ENCODE results near the gene ACOT7.

The ACOT7 gene

GRCh38 chr1:6401673-6402072 is 8.1 kb upstream of the ACOT7 start:
- WGBS, 2 donors (ENCODE audit: extremely low coverage in 2 of 2, insufficient read length in 2 of 2, insufficient replicate concordance in 1 of 2): no CpG with 5 or more reads among the region's 6 CpGs

GRCh38 chr1:6399294-6399693 is 5.7 kb upstream of the ACOT7 start:
- H3K4ac ChIP-seq (ENCODE audit: low read length): no peak overlapping the region
- no peak overlapping the region for H3K9ac ChIP-seq (ENCODE audit: low read depth, low read length, poor library complexity)
- no peak overlapping the region for H4K8ac ChIP-seq (ENCODE audit: low read depth, low read length)
- H2BK5ac ChIP-seq (ENCODE audit: low read length): no peak overlapping the region
- peaks cover 0 to under 1% of the 10 kb centered on the region in 2 donors for H3K4me1 ChIP-seq (ENCODE audit: control insufficient read depth in 2 of 2, insufficient read depth in 1 of 2, low read depth in 1 of 2, low read length in 2 of 2)
- H2AFZ ChIP-seq (ENCODE audit: low read length): no peak overlapping the region
- H4K91ac ChIP-seq (ENCODE audit: low read depth, low read length, poor library complexity): no peak overlapping the region
- H3K14ac ChIP-seq (ENCODE audit: low read length): no peak overlapping the region
- H3K27ac ChIP-seq (replicated peaks; ENCODE audit: low read length): no peak overlapping the region
- H3K27me3 ChIP-seq (ENCODE audit: control insufficient read depth in 3 of 3, insufficient read depth in 3 of 3, low read depth in 1 of 3, low read length in 3 of 3): no peaks in the 10 kb centered on the region
- H3K4me2 ChIP-seq (ENCODE audit: insufficient read depth, low read length, poor library complexity, severe bottlenecking): no peak overlapping the region
- H3K36me3 ChIP-seq (replicated peaks in 1 of 2; ENCODE audit: control insufficient read depth in 2 of 2, insufficient read depth in 2 of 2, low read length in 2 of 2): no peaks in the 10 kb centered on the region
- no peak overlapping the region for H2BK12ac ChIP-seq (ENCODE audit: low read length)
- H2AK5ac ChIP-seq (ENCODE audit: low read depth, low read length): no peak overlapping the region
- no peak for DNase-seq (ENCODE audit: low spot score)
- no peaks in the 10 kb centered on the region for H3K79me1 ChIP-seq (ENCODE audit: low read depth, low read length)
- H3K23ac ChIP-seq (ENCODE audit: low read depth, low read length, poor library complexity): no peak overlapping the region
- H2BK120ac ChIP-seq (ENCODE audit: low read depth, low read length): no peak overlapping the region
- WGBS, 2 donors (ENCODE audit: extremely low coverage in 2 of 2, insufficient read length in 2 of 2, insufficient replicate concordance in 1 of 2): no CpG with 5 or more reads among the region's 3 CpGs
- no peak overlapping the region for H2BK15ac ChIP-seq (ENCODE audit: low read length)
- H3K9me3 ChIP-seq (replicated peaks in 1 of 2; ENCODE audit: control insufficient read depth in 2 of 2, insufficient read depth in 1 of 2, low read depth in 1 of 2, low read length in 2 of 2): no peaks in the 10 kb centered on the region
- no peak overlapping the region for H3K4me3 ChIP-seq (ENCODE audit: low read length in 2 of 2)
- no peak overlapping the region for H3K18ac ChIP-seq (ENCODE audit: low read length)

More at GRCh38 chr1:6401673-6402072, 8.1 kb upstream of the ACOT7 start:
- no peak overlapping the region for H2AFZ ChIP-seq (ENCODE audit: low read length)
- no peaks in the 10 kb centered on the region for H3K4me1 ChIP-seq (ENCODE audit: control insufficient read depth in 2 of 2, insufficient read depth in 1 of 2, low read depth in 1 of 2, low read length in 2 of 2)
- H3K4me2 ChIP-seq (ENCODE audit: insufficient read depth, low read length, poor library complexity, severe bottlenecking): no peak overlapping the region
- H3K27me3 ChIP-seq (ENCODE audit: control insufficient read depth in 3 of 3, insufficient read depth in 3 of 3, low read depth in 1 of 3, low read length in 3 of 3): peaks cover 0 to 11% (median 0%) of the 10 kb centered on the region in 3 experiments
- no peak overlapping the region for H4K8ac ChIP-seq (ENCODE audit: low read depth, low read length)
- H2BK5ac ChIP-seq (ENCODE audit: low read length): no peak overlapping the region
- no peak overlapping the region for H3K9ac ChIP-seq (ENCODE audit: low read depth, low read length, poor library complexity)
- no peak overlapping the region for H3K18ac ChIP-seq (ENCODE audit: low read length)
- DNase-seq (ENCODE audit: low spot score): no peak
- H3K14ac ChIP-seq (ENCODE audit: low read length): no peak overlapping the region
- H2AK5ac ChIP-seq (ENCODE audit: low read depth, low read length): no peak overlapping the region
- no peak overlapping the region for H2BK15ac ChIP-seq (ENCODE audit: low read length)
- no peak overlapping the region for H3K27ac ChIP-seq (replicated peaks; ENCODE audit: low read length)
- no peak overlapping the region for H3K23ac ChIP-seq (ENCODE audit: low read depth, low read length, poor library complexity)
- no peak overlapping the region for H2BK120ac ChIP-seq (ENCODE audit: low read depth, low read length)
- no peak overlapping the region for H3K4me3 ChIP-seq (ENCODE audit: low read length in 2 of 2)
- H3K9me3 ChIP-seq (replicated peaks in 1 of 2; ENCODE audit: control insufficient read depth in 2 of 2, insufficient read depth in 1 of 2, low read depth in 1 of 2, low read length in 2 of 2): no peaks in the 10 kb centered on the region
- H3K79me1 ChIP-seq (ENCODE audit: low read depth, low read length): no peaks in the 10 kb centered on the region
- H2BK12ac ChIP-seq (ENCODE audit: low read length): no peak overlapping the region
- no peaks in the 10 kb centered on the region for H3K36me3 ChIP-seq (replicated peaks in 1 of 2; ENCODE audit: control insufficient read depth in 2 of 2, insufficient read depth in 2 of 2, low read length in 2 of 2)
- H4K91ac ChIP-seq (ENCODE audit: low read depth, low read length, poor library complexity): no peak overlapping the region
- no peak overlapping the region for H3K4ac ChIP-seq (ENCODE audit: low read length)

GRCh38 chr1:6397844-6398441 is 4.4 kb upstream of the ACOT7 start:
- H4K8ac ChIP-seq (ENCODE audit: low read depth, low read length): no peak overlapping the region
- no peak overlapping the region for H2BK15ac ChIP-seq (ENCODE audit: low read length)
- no peak overlapping the region for H3K4me3 ChIP-seq (ENCODE audit: low read length in 2 of 2)
- H3K27me3 ChIP-seq (ENCODE audit: control insufficient read depth in 3 of 3, insufficient read depth in 3 of 3, low read depth in 1 of 3, low read length in 3 of 3): no peaks in the 10 kb centered on the region
- no peak overlapping the region for H2AK5ac ChIP-seq (ENCODE audit: low read depth, low read length)
- no peaks in the 10 kb centered on the region for H3K36me3 ChIP-seq (replicated peaks in 1 of 2; ENCODE audit: control insufficient read depth in 2 of 2, insufficient read depth in 2 of 2, low read length in 2 of 2)
- H3K27ac ChIP-seq (replicated peaks; ENCODE audit: low read length): no peak overlapping the region
- no peak overlapping the region for H3K4ac ChIP-seq (ENCODE audit: low read length)
- no peaks in the 10 kb centered on the region for H3K9me3 ChIP-seq (replicated peaks in 1 of 2; ENCODE audit: control insufficient read depth in 2 of 2, insufficient read depth in 1 of 2, low read depth in 1 of 2, low read length in 2 of 2)
- no peak overlapping the region for H4K91ac ChIP-seq (ENCODE audit: low read depth, low read length, poor library complexity)
- no peak overlapping the region for H3K14ac ChIP-seq (ENCODE audit: low read length)
- H2AFZ ChIP-seq (ENCODE audit: low read length): no peak overlapping the region
- H3K23ac ChIP-seq (ENCODE audit: low read depth, low read length, poor library complexity): no peak overlapping the region
- H2BK5ac ChIP-seq (ENCODE audit: low read length): no peak overlapping the region
- peaks cover 0 to 4% of the 10 kb centered on the region in 2 donors for H3K4me1 ChIP-seq (ENCODE audit: control insufficient read depth in 2 of 2, insufficient read depth in 1 of 2, low read depth in 1 of 2, low read length in 2 of 2)
- no peak overlapping the region for H2BK120ac ChIP-seq (ENCODE audit: low read depth, low read length)
- no peak overlapping the region for H3K18ac ChIP-seq (ENCODE audit: low read length)
- no peak for DNase-seq (ENCODE audit: low spot score)
- WGBS, 2 donors (ENCODE audit: extremely low coverage in 2 of 2, insufficient read length in 2 of 2, insufficient replicate concordance in 1 of 2): no CpG with 5 or more reads among the region's 10 CpGs
- no peak overlapping the region for H3K9ac ChIP-seq (ENCODE audit: low read depth, low read length, poor library complexity)
- no peaks in the 10 kb centered on the region for H3K79me1 ChIP-seq (ENCODE audit: low read depth, low read length)
- H2BK12ac ChIP-seq (ENCODE audit: low read length): no peak overlapping the region
- H3K4me2 ChIP-seq (ENCODE audit: insufficient read depth, low read length, poor library complexity, severe bottlenecking): no peak overlapping the region

- Histone ChIP-seq H3K9ac (ENCODE audit: low read depth, low read length, poor library complexity) (no peak overlapping the region), H3K79me1 (ENCODE audit: low read depth, low read length) (peaks cover 2% of the 10 kb centered on the region)
These were observed 3.4 kb upstream of the ACOT7 start for GRCh38 chr1:6396998-6397397.

More at GRCh38 chr1:6396998-6397397, 3.4 kb upstream of the ACOT7 start:
- Histone ChIP-seq H2BK12ac (ENCODE audit: low read length) (no peak overlapping the region), H3K4me1 (ENCODE audit: control insufficient read depth in 2 of 2, insufficient read depth in 1 of 2, low read depth in 1 of 2, low read length in 2 of 2) (peaks cover 0 to 6% of the 10 kb centered on the region in 2 donors), H2BK15ac (ENCODE audit: low read length) (no peak overlapping the region), H3K4me2 (ENCODE audit: insufficient read depth, low read length, poor library complexity, severe bottlenecking) (no peak overlapping the region), H2AK5ac (ENCODE audit: low read depth, low read length) (no peak overlapping the region), H3K9me3 (replicated peaks in 1 of 2; ENCODE audit: control insufficient read depth in 2 of 2, insufficient read depth in 1 of 2, low read depth in 1 of 2, low read length in 2 of 2) (no peaks in the 10 kb centered on the region), H3K27ac (replicated peaks; ENCODE audit: low read length) (no peak overlapping the region), H3K27me3 (ENCODE audit: control insufficient read depth in 3 of 3, insufficient read depth in 3 of 3, low read depth in 1 of 3, low read length in 3 of 3) (no peaks in the 10 kb centered on the region), H3K4ac (ENCODE audit: low read length) (no peak overlapping the region), H3K36me3 (replicated peaks in 1 of 2; ENCODE audit: control insufficient read depth in 2 of 2, insufficient read depth in 2 of 2, low read length in 2 of 2) (no peaks in the 10 kb centered on the region), H3K4me3 (ENCODE audit: low read length in 2 of 2) (no peak overlapping the region), H3K23ac (ENCODE audit: low read depth, low read length, poor library complexity) (no peak overlapping the region), H3K14ac (ENCODE audit: low read length) (no peak overlapping the region), H4K91ac (ENCODE audit: low read depth, low read length, poor library complexity) (no peak overlapping the region), H2AFZ (ENCODE audit: low read length) (no peak overlapping the region), H4K8ac (ENCODE audit: low read depth, low read length) (no peak overlapping the region), H2BK120ac (ENCODE audit: low read depth, low read length) (no peak overlapping the region), H2BK5ac (ENCODE audit: low read length) (no peak overlapping the region), H3K18ac (ENCODE audit: low read length) (no peak overlapping the region)
- no peak for DNase-seq (ENCODE audit: low spot score)

All from neuronal stem cell (in vitro differentiated cells).